HCT116 (cell line): ENCODE results near the gene ALKBH8. TPM values are rescaled to one million over a fixed set of nuclear protein-coding genes. Genes with fewer than 3 reads are reported as not detected.

Experiments
- ATAC-seq: fragments of 200-7000 bp; cut with Tn5 transposase; 2 replicates; pipeline ENCODE4 v1.9.1; 2020; ENCODE audit warnings: mild to moderate bottlenecking, moderate library complexity
- Bru-seq: library from RNA; stranded (reverse); fragments of 400-500 nt; gene quantifications from one replicate; lab custom pipeline; 2021; lab: Mats Ljungman, UMichigan
- BruChase-seq, 2 experiments: library from RNA; stranded (reverse); fragments of 400-500 nt; gene quantifications; one replicate each; lab custom pipeline; 2021; lab: Mats Ljungman, UMichigan
- BruUV-seq: library from RNA; stranded (reverse); fragments of 400-500 nt; replicated peaks from 2 replicates; lab custom pipeline; 2021; lab: Mats Ljungman, UMichigan
- CTCF ChIA-PET: fragments of 300-600 bp; sonication (Branson Sonifier 250); formaldehyde crosslinking; loops from one replicate; lab custom pipeline; 2021; ENCODE audit warnings: antibody characterized with exemption; lab: Charles Lee
- POLR2A ChIA-PET: fragments of 300-600, 350-600 bp; sonication (Branson Sonifier 250); formaldehyde crosslinking; loops from one replicate; lab custom pipeline; 2021; ENCODE audit warnings: antibody characterized with exemption; lab: Charles Lee
- RAD21 ChIA-PET, 2 experiments: fragments of 300-600 bp; sonication (Branson Sonifier 250); formaldehyde crosslinking; loops; one replicate each; lab custom pipeline; 2023; ENCODE audit warnings: low total read pairs in 2 of 2; ENCODE audit not compliant: uncharacterized antibody in 2 of 2, unreplicated experiment in 2 of 2, low non-redundant PET in 1 of 2; lab: Charles Lee
- DNase-seq: peaks from one replicate; pipeline ENCODE4 v3.0.0-alpha.2; 2010; ENCODE audit warnings: low read depth, low spot score
- H2AFZ ChIP-seq: fragments of 200-600 bp; shearing (Covaris generic), sonication (generic); 2 replicates; pipeline ENCODE4 v1.6.1; 2017; ENCODE audit warnings: low read depth, mixed run types, mixed read lengths, antibody characterized with exemption, low read length; ENCODE audit not compliant: poor library complexity, severe bottlenecking
- H3K27ac ChIP-seq: 2 replicates; pipeline ENCODE4 v1.5.1; 2012; ENCODE audit warnings: low read depth, low read length
- H3K27me3 ChIP-seq: fragments of 200-600 bp; sonication (generic); 2 replicates; pipeline ENCODE4 v1.6.1; 2016; ENCODE audit warnings: mixed run types, low read length, mixed read lengths; ENCODE audit not compliant: insufficient read depth
- H3K36me3 ChIP-seq, 2 experiments: fragments of 200-500 bp in 1 of 2; fragments of 200-600 bp in 1 of 2; sonication (Bioruptor generic) in 1 of 2; sonication (generic) in 1 of 2; 2 replicates each; pipeline versions ENCODE4 v1.5.1 to v1.6.1; 2014 to 2016; ENCODE audit warnings: low read length in 2 of 2, inconsistent platforms in 1 of 2, mixed read lengths in 1 of 2, mixed run types in 1 of 2; ENCODE audit not compliant: insufficient read depth in 2 of 2, control insufficient read depth in 1 of 2
- H3K4me1 ChIP-seq, 2 experiments: fragments of 200-600 bp in 1 of 2; sonication (generic) in 1 of 2; 2 replicates each; pipeline versions ENCODE4 v1.5.1 to v1.6.1; 2012 to 2017; ENCODE audit warnings: low read length in 2 of 2, inconsistent platforms in 1 of 2, mild to moderate bottlenecking in 1 of 2, mixed read lengths in 1 of 2, mixed run types in 1 of 2, moderate library complexity in 1 of 2; ENCODE audit not compliant: insufficient read depth in 2 of 2, control insufficient read depth in 1 of 2
- H3K4me2 ChIP-seq: fragments of 200-600 bp; sonication (generic); 2 replicates; pipeline ENCODE4 v1.6.1; 2017; ENCODE audit warnings: mixed run types, low read length, mixed read lengths
- H3K4me3 ChIP-seq, 2 experiments: fragments of 200-600 bp in 1 of 2; sonication (generic) in 1 of 2; replicated peaks in 1 of 2; 2 replicates each; pipeline ENCODE4 v1.5.1; 2011 to 2016; ENCODE audit warnings: low read length in 2 of 2, control low read depth in 1 of 2, low read depth in 1 of 2, mild to moderate bottlenecking in 1 of 2, mixed read lengths in 1 of 2, mixed run types in 1 of 2
- H3K79me2 ChIP-seq: fragments of 200-600 bp; sonication (generic); 2 replicates; pipeline ENCODE4 v1.6.1; 2017; ENCODE audit warnings: mild to moderate bottlenecking, mixed run types, low read length, moderate library complexity, mixed read lengths; ENCODE audit not compliant: insufficient read depth
- H3K9ac ChIP-seq: fragments of 200-600 bp; sonication (generic); 2 replicates; pipeline ENCODE4 v1.6.1; 2016; ENCODE audit warnings: low read length, mixed read lengths
- H3K9me2 ChIP-seq: fragments of 200-600 bp; sonication (generic), shearing (Covaris generic); 2 replicates; pipeline ENCODE4 v1.6.1; 2017; ENCODE audit warnings: mixed run types, mild to moderate bottlenecking, moderate library complexity; ENCODE audit not compliant: insufficient read depth
- H3K9me3 ChIP-seq, 2 experiments: fragments of 200-500 bp in 1 of 2; fragments of 200-600 bp in 1 of 2; sonication (Bioruptor generic) in 1 of 2; sonication (generic) in 1 of 2; 2 replicates each; pipeline ENCODE4 v1.6.1; 2014 to 2017; ENCODE audit warnings: low read length in 2 of 2, mixed read lengths in 2 of 2, inconsistent platforms in 1 of 2, low read depth in 1 of 2, mild to moderate bottlenecking in 1 of 2, mixed run types in 1 of 2, moderate library complexity in 1 of 2; ENCODE audit not compliant: control insufficient read depth in 1 of 2, insufficient read depth in 1 of 2
- H4K20me1 ChIP-seq: fragments of 200-600 bp; sonication (generic), shearing (Covaris generic); 2 replicates; pipeline ENCODE4 v1.6.1; 2017; ENCODE audit warnings: mixed run types, mild to moderate bottlenecking, moderate library complexity; ENCODE audit not compliant: insufficient read depth
- CEBPB ChIP-seq: IDR thresholded peaks from 2 replicates; pipeline ENCODE4 v1.6.1; 2012; ENCODE audit warnings: low read depth
- CTCF ChIP-seq, 3 experiments: fragments of 200-600 bp in 1 of 3; sonication (generic) in 1 of 3; IDR thresholded peaks in 2 of 3; conservative IDR thresholded peaks in 1 of 3; 2 replicates each; pipeline ENCODE4 v1.5.1; 2012 to 2017; ENCODE audit warnings: low read depth in 2 of 3, low read length in 2 of 3, antibody characterized with exemption in 1 of 3, borderline replicate concordance in 1 of 3, control low read depth in 1 of 3, mild to moderate bottlenecking in 1 of 3, mixed read lengths in 1 of 3, mixed run types in 1 of 3, moderate library complexity in 1 of 3; ENCODE audit not compliant: insufficient read depth in 1 of 3
- EGR1 ChIP-seq: IDR thresholded peaks from 2 replicates; pipeline ENCODE4 v1.6.1; 2012; ENCODE audit warnings: low read depth
- ELF1 ChIP-seq: IDR thresholded peaks from 2 replicates; pipeline ENCODE4 v1.6.1; 2012; ENCODE audit warnings: low read depth, borderline replicate concordance
- EZH2 ChIP-seq: fragments of 200-600 bp; sonication (generic); IDR thresholded peaks from 2 replicates; pipeline ENCODE4 v1.6.1; 2017; ENCODE audit warnings: antibody characterized with exemption, mixed run types
- FOSL1 ChIP-seq: IDR thresholded peaks from 2 replicates; pipeline ENCODE4 v1.6.1; 2012; ENCODE audit warnings: low read depth
- JUND ChIP-seq: IDR thresholded peaks from 2 replicates; pipeline ENCODE4 v1.6.1; 2012
- MAX ChIP-seq: IDR thresholded peaks from 2 replicates; pipeline ENCODE4 v1.6.1; 2012
- POLR2AphosphoS5 ChIP-seq: IDR thresholded peaks from 2 replicates; pipeline ENCODE4 v1.6.1; 2011; ENCODE audit warnings: mild to moderate bottlenecking, low read depth, low read length, moderate library complexity
- REST ChIP-seq: IDR thresholded peaks from 2 replicates; pipeline ENCODE4 v1.6.1; 2012; ENCODE audit warnings: low read depth
- SIN3A ChIP-seq: IDR thresholded peaks from 2 replicates; pipeline ENCODE4 v1.6.1; 2012; ENCODE audit warnings: low read depth
- SP1 ChIP-seq: IDR thresholded peaks from 2 replicates; pipeline ENCODE4 v1.6.1; 2012; ENCODE audit warnings: low read depth
- SRF ChIP-seq: IDR thresholded peaks from 2 replicates; pipeline ENCODE4 v1.6.1; 2012; ENCODE audit warnings: low read depth
- YY1 ChIP-seq: IDR thresholded peaks from 2 replicates; pipeline ENCODE4 v1.6.1; 2011; ENCODE audit warnings: low read length, low read depth, moderate library complexity, mild to moderate bottlenecking; ENCODE audit not compliant: insufficient replicate concordance; ENCODE audit errors: extremely low read depth
- ZBTB33 ChIP-seq: IDR thresholded peaks from 2 replicates; pipeline ENCODE4 v1.6.1; 2011; ENCODE audit warnings: mild to moderate bottlenecking, low read length, moderate library complexity; ENCODE audit not compliant: insufficient replicate concordance; ENCODE audit errors: extremely low read depth
- ZNF274 ChIP-seq: fragments of 200-500 bp; sonication (Bioruptor generic); IDR thresholded peaks from 2 replicates; pipeline ENCODE4 v1.6.1; 2014; ENCODE audit warnings: mild to moderate bottlenecking, low read depth, low read length, inconsistent platforms
- intact Hi-C: fragments of 100-400 bp; cut with micrococcal nuclease; formaldehyde crosslinking; loops from 2 replicates; pipeline ENCODE4 v1.10.0; 2022
- long read RNA-seq: library from polyadenylated mRNA; unstranded; transcript quantifications from one replicate; pipeline ENCODE4 v2.0.0, GENCODE V29; 2021; ENCODE audit not compliant: unreplicated experiment
- polyA plus RNA-seq: library from polyadenylated mRNA; unstranded; fragments of >200 nt; gene quantifications from 2 replicates; pipeline ENCODE4 v1.2.1, GENCODE V29; 2012; ENCODE audit warnings: missing spikeins
- total RNA-seq: library from RNA; stranded (reverse); gene quantifications from one replicate; pipeline ENCODE4 v1.2.1, GENCODE V29; 2021; ENCODE audit not compliant: unreplicated experiment

ALKBH8 gene
- total RNA-seq, result 11.6 TPM
- 3.8 and 6.1 TPM in 2 replicates for polyA plus RNA-seq
- Bru-seq, nascent RNA, result percentile 74 among the genes with signal in this experiment
- BruChase-seq, experiment 1, labeled RNA remaining after a 6-hour chase, result percentile 63 among the genes with signal in this experiment
- BruChase-seq, experiment 2, labeled RNA remaining after a 2-hour chase, result percentile 61 among the genes with signal in this experiment
- long read RNA-seq, full-length matches to known transcripts, result 5 of 17 reads
- long read RNA-seq, partial matches to known transcripts, result 4 of 17 reads
- long read RNA-seq, other reads (novel, unspliced or antisense), result 8 of 17 reads

GRCh38 chr11:107565219-107565937 lies at the start of gene ALKBH8:
TSS of gene ALKBH8 (minus strand) at chr11:107565735. CDS start at chr11:107560893, 4,842 bp downstream.
- intact Hi-C loops, result loop anchor here (10.0 kb wide), 1 partner anchor 1089 kb away; no protein-coding TSS in a partner anchor
- Histone ChIP-seq H3K4me2 (peak within 1 kb of the TSS; percentile 88), H2AFZ (peak within 1 kb of the TSS; percentile 91), H3K9ac (peak within 1 kb of the TSS; percentile 74), H3K36me3 (no peaks in the 10 kb centered on the region), H3K4me1 (peaks cover 35 to 51% of the 10 kb centered on the region in 2 experiments), H3K79me2 (peaks cover 29% of the 10 kb centered on the region), H3K4me3 (peak within 1 kb of the TSS; percentile 88 to 98), H4K20me1 (no peaks in the 10 kb centered on the region), H3K9me2 (no peaks in the 10 kb centered on the region), H3K27ac (peak within 1 kb of the TSS; percentile 57), H3K27me3 (no peaks in the 10 kb centered on the region), H3K9me3 (no peaks in the 10 kb centered on the region)
- DNase-seq (no peak), ATAC-seq (peak; percentile 75)
- ChIA-PET POLR2A (no interaction called here), CTCF (interaction anchor here (4.0 kb wide), 1 partner anchor 123 kb away, joined by 50 read pairs; no protein-coding TSS in a partner anchor), RAD21 (interaction anchor here in 1 of 2 experiments (0.7 kb wide), 1 partner anchor 124 kb away, joined by 3 read pairs; no protein-coding TSS in a partner anchor)
- BruUV-seq, result no TSS peak
- TF ChIP-seq JUND (no peak), ZNF274 (no peak), CEBPB (0 out of 2 replicates have a peak, but pooled peaks have one; percentile 24), EZH2 (no peak), FOSL1 (no peak), SIN3A (peak; percentile 86), ZBTB33 (no peak), EGR1 (no peak), MAX (peak; percentile 93), SP1 (0 out of 2 replicates have a peak, but pooled peaks have one; percentile 8), ELF1 (peak; percentile 75), YY1 (peak; percentile 98), SRF (no peak; the same call in 1 of the 2 replicates), CTCF (IDR thresholded peaks at IDR 0.05 in 2 of 3, conservative IDR thresholded peaks at IDR 0.05 in 1 of 3; ENCODE audit: borderline replicate concordance in 1 of 3, insufficient read depth in 1 of 3, low read depth in 2 of 3, low read length in 2 of 3) (0 out of 6 replicates have a peak, but pooled peaks of 1 of the 3 experiments have one; percentile 6), POLR2AphosphoS5 (peak; percentile 72), REST (no peak)
